ENCODE measurements around the gene C16orf95.

The C16orf95 gene

GRCh38 chr16:87314990-87315420 is 2.2 kb downstream of the C16orf95 start:
- no peak for DNase-seq

- no peak for DNase-seq
These were observed 5.2 kb downstream of the C16orf95 start for GRCh38 chr16:87312008-87312407.

- DNase-seq = no peak
These were observed 5.8 kb downstream of the C16orf95 start for GRCh38 chr16:87311387-87311786.

- DNase-seq = no peak
These were observed 6.6 kb downstream of the C16orf95 start for GRCh38 chr16:87310610-87311009.

GRCh38 chr16:87309620-87310525 is 7.3 kb downstream of the C16orf95 start:
- no peak for DNase-seq

- DNase-seq = no peak
These were observed 8.4 kb downstream of the C16orf95 start for GRCh38 chr16:87308826-87309225.

GRCh38 chr16:87306516-87306915 is 10.7 kb downstream of the C16orf95 start:
- DNase-seq = no peak

- no peak for DNase-seq
These were observed 11.4 kb downstream of the C16orf95 start for GRCh38 chr16:87305505-87306391.

- DNase-seq = no peak
These were observed 12.2 kb downstream of the C16orf95 start for GRCh38 chr16:87304951-87305350.

GRCh38 chr16:87303962-87304521 is 13.2 kb downstream of the C16orf95 start:
- no peak for DNase-seq

GRCh38 chr16:87303431-87303930 is 13.7 kb downstream of the C16orf95 start:
- no peak for DNase-seq

- no peak for DNase-seq
These were observed 18.2 kb downstream of the C16orf95 start for GRCh38 chr16:87298857-87299465.

- peak; percentile 26 for DNase-seq
These were observed 19.1 kb downstream of the C16orf95 start for GRCh38 chr16:87297918-87298631.

- no peak for DNase-seq
These were observed 19.8 kb downstream of the C16orf95 start for GRCh38 chr16:87297407-87297806.

GRCh38 chr16:87295661-87296531 is 21.3 kb downstream of the C16orf95 start:
- no peak for DNase-seq

- DNase-seq = no peak
These were observed 21.9 kb downstream of the C16orf95 start for GRCh38 chr16:87295259-87295658.

- no peak for DNase-seq
These were observed 23.2 kb downstream of the C16orf95 start for GRCh38 chr16:87293990-87294389.

- no peak for DNase-seq
These were observed 25.2 kb downstream of the C16orf95 start for GRCh38 chr16:87291944-87292343.

GRCh38 chr16:87288753-87289362 is 28.3 kb downstream of the C16orf95 start:
- DNase-seq = no peak

- DNase-seq = no peak
These were observed 30.2 kb downstream of the C16orf95 start for GRCh38 chr16:87286839-87287626.
